HEK293 (cell line): Measurements from ENCODE around the gene SERTAD3.

Source experiments
- BCL11A ChIP-seq: fragments of 450-650 bp; formaldehyde crosslinking; IDR thresholded peaks from 2 replicates; pipeline ENCODE4 v1.5.1; 2016; ENCODE audit warnings: low read depth, missing biosample characterization, missing genetic modification characterization
- HOXD13 ChIP-seq: sonication (generic); formaldehyde crosslinking; IDR thresholded peaks from 2 replicates; pipeline ENCODE4 v1.8.0; 2022; ENCODE audit warnings: missing genetic modification reagents, borderline replicate concordance
- INSM2 ChIP-seq: fragments of 450-650 bp; formaldehyde crosslinking; IDR thresholded peaks from 2 replicates; pipeline ENCODE4 v1.5.1; 2016; ENCODE audit warnings: missing biosample characterization, missing genetic modification characterization
- KLF1 ChIP-seq: fragments of 450-650 bp; formaldehyde crosslinking; IDR thresholded peaks from 2 replicates; pipeline ENCODE4 v1.5.1; 2016; ENCODE audit warnings: missing biosample characterization, missing genetic modification characterization
- KLF7 ChIP-seq: fragments of 450-650 bp; formaldehyde crosslinking; IDR thresholded peaks from 2 replicates; pipeline ENCODE4 v1.5.1; 2016; ENCODE audit warnings: missing biosample characterization, missing genetic modification characterization, borderline replicate concordance
- KLF9 ChIP-seq: fragments of 450-650 bp; formaldehyde crosslinking; IDR thresholded peaks from 2 replicates; pipeline ENCODE4 v1.5.1; 2016; ENCODE audit warnings: missing biosample characterization, missing genetic modification characterization, low read depth
- OVOL3 ChIP-seq: fragments of 450-650 bp; formaldehyde crosslinking; IDR thresholded peaks from 2 replicates; pipeline ENCODE4 v1.5.1; 2016; ENCODE audit warnings: missing biosample characterization, missing genetic modification characterization
- PATZ1 ChIP-seq: fragments of 450-650 bp; formaldehyde crosslinking; IDR thresholded peaks from 2 replicates; pipeline ENCODE4 v1.5.1; 2016; ENCODE audit warnings: missing biosample characterization, missing genetic modification characterization
- PRDM1 ChIP-seq: fragments of 450-650 bp; formaldehyde crosslinking; IDR thresholded peaks from 2 replicates; pipeline ENCODE4; 2016; ENCODE audit warnings: missing biosample characterization, missing genetic modification characterization
- SCRT1 ChIP-seq: fragments of 450-650 bp; formaldehyde crosslinking; IDR thresholded peaks from 2 replicates; pipeline ENCODE4 v1.5.1; 2016; ENCODE audit warnings: missing biosample characterization, missing genetic modification characterization, borderline replicate concordance
- WT1 ChIP-seq: fragments of 450-650 bp; formaldehyde crosslinking; IDR thresholded peaks from 2 replicates; pipeline ENCODE4 v1.5.1; 2016; ENCODE audit warnings: missing biosample characterization, missing genetic modification characterization
- ZBTB1 ChIP-seq: fragments of 450-650 bp; formaldehyde crosslinking; IDR thresholded peaks from 2 replicates; pipeline ENCODE4 v1.5.1; 2016; ENCODE audit warnings: missing biosample characterization, missing genetic modification characterization
- ZBTB11 ChIP-seq: fragments of 450-650 bp; formaldehyde crosslinking; conservative IDR thresholded peaks from 2 replicates; pipeline ENCODE4 v1.5.1; 2016; ENCODE audit warnings: low read depth, missing biosample characterization, missing genetic modification characterization
- ZFP3 ChIP-seq: fragments of 450-650 bp; formaldehyde crosslinking; IDR thresholded peaks from 2 replicates; pipeline ENCODE4 v1.5.1; 2016; ENCODE audit warnings: low read depth, missing biosample characterization, missing genetic modification characterization
- ZFP37 ChIP-seq: fragments of 450-650 bp; formaldehyde crosslinking; IDR thresholded peaks from 2 replicates; pipeline ENCODE4 v1.5.1; 2016; ENCODE audit warnings: missing biosample characterization, missing genetic modification characterization
- ZNF133 ChIP-seq: fragments of 450-650 bp; formaldehyde crosslinking; IDR thresholded peaks from 2 replicates; pipeline ENCODE4 v1.5.1; 2016; ENCODE audit warnings: missing biosample characterization, missing genetic modification characterization
- ZNF184 ChIP-seq: fragments of 450-650 bp; IDR thresholded peaks from 2 replicates; pipeline ENCODE4 v1.5.1; 2018; ENCODE audit warnings: missing biosample characterization, mild to moderate bottlenecking, missing genetic modification characterization
- ZNF280D ChIP-seq: fragments of 450-650 bp; formaldehyde crosslinking; IDR thresholded peaks from 2 replicates; pipeline ENCODE4 v1.5.1; 2016; ENCODE audit warnings: missing biosample characterization, missing genetic modification characterization
- ZNF292 ChIP-seq: fragments of 450-650 bp; formaldehyde crosslinking; IDR thresholded peaks from 2 replicates; pipeline ENCODE4 v1.5.1; 2016; ENCODE audit warnings: low read depth, missing biosample characterization, missing genetic modification characterization, borderline replicate concordance
- ZNF311 ChIP-seq: fragments of 450-650 bp; formaldehyde crosslinking; IDR thresholded peaks from 2 replicates; pipeline ENCODE4 v1.5.1; 2017; ENCODE audit warnings: missing biosample characterization, missing genetic modification characterization, borderline replicate concordance
- ZNF324 ChIP-seq: fragments of 450-650 bp; formaldehyde crosslinking; IDR thresholded peaks from 2 replicates; pipeline ENCODE4 v1.5.1; 2016; ENCODE audit warnings: missing biosample characterization, missing genetic modification characterization
- ZNF350 ChIP-seq: fragments of 450-650 bp; formaldehyde crosslinking; IDR thresholded peaks from 2 replicates; pipeline ENCODE4 v1.5.0; 2017; ENCODE audit warnings: missing biosample characterization, mild to moderate bottlenecking, missing genetic modification characterization
- ZNF521 ChIP-seq: fragments of 450-650 bp; formaldehyde crosslinking; IDR thresholded peaks from 2 replicates; pipeline ENCODE4 v1.5.1; 2017; ENCODE audit warnings: missing biosample characterization, mild to moderate bottlenecking, missing genetic modification characterization
- ZNF544 ChIP-seq: fragments of 450-650 bp; formaldehyde crosslinking; IDR thresholded peaks from 2 replicates; pipeline ENCODE4 v1.5.0; 2017; ENCODE audit warnings: missing biosample characterization, missing genetic modification characterization
- ZNF596 ChIP-seq: fragments of 450-650 bp; IDR thresholded peaks from 2 replicates; pipeline ENCODE4 v1.5.0; 2018; ENCODE audit warnings: missing biosample characterization, mild to moderate bottlenecking, missing genetic modification characterization, moderate library complexity
- ZNF629 ChIP-seq: fragments of 450-650 bp; formaldehyde crosslinking; IDR thresholded peaks from 2 replicates; pipeline ENCODE4 v1.5.1; 2017; ENCODE audit warnings: missing biosample characterization, missing genetic modification characterization
- ZNF747 ChIP-seq: fragments of 450-650 bp; formaldehyde crosslinking; IDR thresholded peaks from 2 replicates; pipeline ENCODE4 v1.5.1; 2016; ENCODE audit warnings: missing biosample characterization, missing genetic modification characterization
- ZNF768 ChIP-seq: fragments of 450-650 bp; formaldehyde crosslinking; IDR thresholded peaks from 2 replicates; pipeline ENCODE4 v1.5.1; 2018; ENCODE audit warnings: missing biosample characterization, mild to moderate bottlenecking, missing genetic modification characterization
- ZNF792 ChIP-seq: fragments of 450-650 bp; formaldehyde crosslinking; IDR thresholded peaks from 2 replicates; pipeline ENCODE4 v1.5.1; 2016; ENCODE audit warnings: missing biosample characterization, missing genetic modification characterization

SERTAD3 gene

GRCh38 chr19:40444000-40444824 lies at the start of gene SERTAD3 (continued):
- TF ChIP-seq ZBTB11 (tag by site-specific recombination): peak; percentile 4; the same call in 1 of the 2 replicates
- peak; percentile 96 for TF ChIP-seq ZNF324 (tag by site-specific recombination)
- TF ChIP-seq ZNF133 (tag by site-specific recombination): no peak
- no peak for TF ChIP-seq ZFP37 (tag by site-specific recombination)
- no peak for TF ChIP-seq ZNF768 (tag by site-specific recombination)
- no peak for TF ChIP-seq ZNF350 (tag by site-specific recombination)
- 0 out of 2 replicates have a peak, but pooled peaks have one; percentile 18 for TF ChIP-seq ZNF184
- peak; percentile 63 for TF ChIP-seq OVOL3 (tag by site-specific recombination)
- no peak for TF ChIP-seq ZNF747 (tag by site-specific recombination)
- peak; percentile 54; the same call in 1 of the 2 replicates for TF ChIP-seq BCL11A (tag by site-specific recombination)
- peak; percentile 99 for TF ChIP-seq KLF7 (tag by site-specific recombination)
- TF ChIP-seq ZNF311 (tag by site-specific recombination): no peak
- no peak for TF ChIP-seq ZNF792 (tag by site-specific recombination)
- 0 out of 2 replicates have a peak, but pooled peaks have one; percentile 25 for TF ChIP-seq ZFP3 (tag by site-specific recombination)
- TF ChIP-seq ZNF629: peak; percentile 100
- TF ChIP-seq ZBTB1 (tag by site-specific recombination): no peak
- peak; percentile 100 for TF ChIP-seq KLF1 (tag by site-specific recombination)
- TF ChIP-seq ZNF521 (tag by site-specific recombination): no peak
- TF ChIP-seq INSM2: peak; percentile 73; the same call in 1 of the 2 replicates
- peak; percentile 63 for TF ChIP-seq SCRT1 (tag by site-specific recombination)
- TF ChIP-seq PATZ1 (tag by site-specific recombination): peak; percentile 100
- TF ChIP-seq ZNF544 (tag by site-specific recombination): no peak
- 0 out of 2 replicates have a peak, but pooled peaks have one; percentile 32 for TF ChIP-seq ZNF596 (tag by site-specific recombination)
- TF ChIP-seq WT1: peak; percentile 90
- peak; percentile 100 for TF ChIP-seq KLF9
- TF ChIP-seq PRDM1: no peak
- no peak for TF ChIP-seq HOXD13 (CRISPR knock-in tag)
- TF ChIP-seq ZNF280D: no peak; the same call in 1 of the 2 replicates
- TF ChIP-seq ZNF292: no peak
